Testis (tissue), 2 donors: ENCODE results near the gene CEMIP.

Experiments used
- CTCF ChIP-seq, 3 experiments: fragments of 450-650 bp in 2 of 3; fragments of 200-600 bp in 1 of 3; sonication (generic) in 1 of 3; IDR thresholded peaks; one replicate each; pipeline ENCODE4 v1.5.1; 2016 to 2019; ENCODE audit warnings: antibody characterized with exemption in 3 of 3, mild to moderate bottlenecking in 2 of 3, moderate library complexity in 1 of 3
- POLR2A ChIP-seq: fragments of 450-650 bp; IDR thresholded peaks from one replicate; pipeline ENCODE4 v1.6.1; 2017; ENCODE audit warnings: antibody characterized with exemption, mild to moderate bottlenecking, moderate library complexity

DNA sequence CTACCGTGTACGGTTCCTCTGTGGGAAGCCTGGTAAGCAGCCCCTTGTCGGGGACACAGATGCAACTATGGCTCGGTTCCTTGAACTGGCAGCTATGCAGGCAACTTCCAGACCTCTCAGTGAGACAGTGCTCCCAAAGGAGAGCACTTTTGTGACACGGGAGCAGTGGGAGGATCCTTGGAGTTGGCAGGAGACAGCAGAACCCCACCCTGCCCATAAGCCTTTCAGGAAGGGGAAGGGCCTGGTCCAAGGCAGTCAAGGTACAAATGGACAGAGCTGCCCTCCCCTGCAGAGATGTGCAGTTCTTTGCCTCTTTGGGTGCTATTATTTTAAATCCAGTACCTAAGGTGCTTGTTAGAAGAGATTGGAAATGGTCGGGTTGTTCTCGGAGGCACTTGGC lies 115.9 kb downstream of the CEMIP start:
- TF ChIP-seq POLR2A: no peak
- TF ChIP-seq CTCF (IDR thresholded peaks at IDR 0.05): no peak
